Measurements from ENCODE around the gene MTA1. TPM values are rescaled to one million over a fixed set of nuclear protein-coding genes. Genes with fewer than 3 reads are reported as not detected.

MTA1 gene
- total and polyA plus RNA-seq, 10 of the 15 experiments (the other 5 are each of a cell fraction or from before 2014, with no cell fraction given), result 0.14 to 162 (median 30.6) TPM

DNA sequence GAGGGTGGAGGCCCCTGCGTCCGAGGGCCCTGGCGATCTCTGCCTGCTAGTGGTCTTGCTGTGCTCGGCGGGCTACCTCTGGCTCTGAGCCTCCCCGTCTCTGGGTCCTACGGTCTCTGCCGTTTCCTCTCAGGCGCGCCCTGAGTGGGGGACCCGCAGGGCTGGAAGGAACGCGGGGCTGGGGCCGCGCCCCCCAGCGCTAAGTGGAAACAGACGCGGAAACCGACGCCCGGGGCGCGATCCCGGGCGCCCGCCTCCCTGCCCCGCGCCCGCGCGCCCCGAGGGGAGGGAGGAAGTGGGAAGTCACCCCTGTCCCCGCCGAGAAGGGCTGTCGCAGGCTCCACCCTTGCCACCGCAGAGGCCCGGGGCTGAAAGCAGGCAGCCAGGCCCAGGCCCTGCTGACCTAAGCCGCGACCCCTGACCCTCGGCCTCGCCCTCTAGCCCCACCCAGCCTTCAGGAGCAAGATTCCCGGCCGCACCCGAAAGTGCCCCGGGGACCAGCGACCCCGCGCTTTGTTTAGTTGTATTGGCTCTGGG lies 67.9 kb downstream of the MTA1 start:
- no peaks in the 10 kb centered on the region for H3K27me3 ChIP-seq (replicated peaks in 1 of 2; ENCODE audit: control insufficient read depth in 2 of 2, insufficient read depth in 2 of 2, low read length in 1 of 2)
- peak overlapping the region; percentile 84 for H3K4me3 ChIP-seq
- ChIA-PET CTCF (interaction anchor here (1.0 to 1.8 kb wide), 2 partner anchors 116 to 117 kb away, joined by 3 to 7 read pairs; no protein-coding TSS in a partner anchor), RAD21 (ENCODE audit: unreplicated experiment) (no interaction called here), POLR2A (no interaction called here), SMC1A (ENCODE audit: uncharacterized antibody, unreplicated experiment) (no interaction called here)
- intact Hi-C loops (cut with micrococcal nuclease; ENCODE audit: unreplicated experiment), result loop anchor here (10.0 kb wide), 1 partner anchor 423 kb away; the partner anchor contains the start of gene GPR132
- H3K9ac ChIP-seq (ENCODE audit: control insufficient read depth, insufficient read depth, low read length), result peak overlapping the region; percentile 72
- TF ChIP-seq MXI1 (IDR thresholded peaks at IDR 0.05; ENCODE audit: low read depth, low read length), result peak; percentile 52; the same call in 1 of the 2 replicates
- TF ChIP-seq BHLHE40 (IDR thresholded peaks at IDR 0.05; ENCODE audit: borderline replicate concordance in 1 of 2, low read depth in 2 of 2, low read length in 1 of 2), result peak in 1 of 2 experiments; percentile 1; a peak in 1 of 4 replicates
- TF ChIP-seq NBN (IDR thresholded peaks at IDR 0.05), result 0 out of 2 replicates have a peak, but pooled peaks have one; percentile 43
- TF ChIP-seq GATAD2B (conservative IDR thresholded peaks at IDR 0.05; ENCODE audit: low read depth), result peak; percentile 64
- peak; percentile 96 for TF ChIP-seq NR2F1 (conservative IDR thresholded peaks at IDR 0.05)
- no peak for TF ChIP-seq RB1 (IDR thresholded peaks at IDR 0.05; ENCODE audit: borderline replicate concordance)
- no peak; the same call in none of the 2 replicates for TF ChIP-seq POLR2A (IDR thresholded peaks at IDR 0.05; ENCODE audit: low read depth, low read length)
- TF ChIP-seq SPI1 (IDR thresholded peaks at IDR 0.05; ENCODE audit: borderline replicate concordance, insufficient read depth, low read depth, low read length), result peak; percentile 86
- TF ChIP-seq, protein P1, sequence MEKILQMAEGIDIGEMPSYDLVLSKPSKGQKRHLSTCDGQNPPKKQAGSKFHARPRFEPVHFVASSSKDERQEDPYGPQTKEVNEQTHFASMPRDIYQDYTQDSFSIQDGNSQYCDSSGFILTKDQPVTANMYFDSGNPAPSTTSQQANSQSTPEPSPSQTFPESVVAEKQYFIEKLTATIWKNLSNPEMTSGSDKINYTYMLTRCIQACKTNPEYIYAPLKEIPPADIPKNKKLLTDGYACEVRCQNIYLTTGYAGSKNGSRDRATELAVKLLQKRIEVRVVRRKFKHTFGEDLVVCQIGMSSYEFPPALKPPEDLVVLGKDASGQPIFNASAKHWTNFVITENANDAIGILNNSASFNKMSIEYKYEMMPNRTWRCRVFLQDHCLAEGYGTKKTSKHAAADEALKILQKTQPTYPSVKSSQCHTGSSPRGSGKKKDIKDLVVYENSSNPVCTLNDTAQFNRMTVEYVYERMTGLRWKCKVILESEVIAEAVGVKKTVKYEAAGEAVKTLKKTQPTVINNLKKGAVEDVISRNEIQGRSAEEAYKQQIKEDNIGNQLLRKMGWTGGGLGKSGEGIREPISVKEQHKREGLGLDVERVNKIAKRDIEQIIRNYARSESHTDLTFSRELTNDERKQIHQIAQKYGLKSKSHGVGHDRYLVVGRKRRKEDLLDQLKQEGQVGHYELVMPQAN (conservative IDR thresholded peaks at IDR 0.05), result peak; percentile 38
- TF ChIP-seq, protein P2, sequence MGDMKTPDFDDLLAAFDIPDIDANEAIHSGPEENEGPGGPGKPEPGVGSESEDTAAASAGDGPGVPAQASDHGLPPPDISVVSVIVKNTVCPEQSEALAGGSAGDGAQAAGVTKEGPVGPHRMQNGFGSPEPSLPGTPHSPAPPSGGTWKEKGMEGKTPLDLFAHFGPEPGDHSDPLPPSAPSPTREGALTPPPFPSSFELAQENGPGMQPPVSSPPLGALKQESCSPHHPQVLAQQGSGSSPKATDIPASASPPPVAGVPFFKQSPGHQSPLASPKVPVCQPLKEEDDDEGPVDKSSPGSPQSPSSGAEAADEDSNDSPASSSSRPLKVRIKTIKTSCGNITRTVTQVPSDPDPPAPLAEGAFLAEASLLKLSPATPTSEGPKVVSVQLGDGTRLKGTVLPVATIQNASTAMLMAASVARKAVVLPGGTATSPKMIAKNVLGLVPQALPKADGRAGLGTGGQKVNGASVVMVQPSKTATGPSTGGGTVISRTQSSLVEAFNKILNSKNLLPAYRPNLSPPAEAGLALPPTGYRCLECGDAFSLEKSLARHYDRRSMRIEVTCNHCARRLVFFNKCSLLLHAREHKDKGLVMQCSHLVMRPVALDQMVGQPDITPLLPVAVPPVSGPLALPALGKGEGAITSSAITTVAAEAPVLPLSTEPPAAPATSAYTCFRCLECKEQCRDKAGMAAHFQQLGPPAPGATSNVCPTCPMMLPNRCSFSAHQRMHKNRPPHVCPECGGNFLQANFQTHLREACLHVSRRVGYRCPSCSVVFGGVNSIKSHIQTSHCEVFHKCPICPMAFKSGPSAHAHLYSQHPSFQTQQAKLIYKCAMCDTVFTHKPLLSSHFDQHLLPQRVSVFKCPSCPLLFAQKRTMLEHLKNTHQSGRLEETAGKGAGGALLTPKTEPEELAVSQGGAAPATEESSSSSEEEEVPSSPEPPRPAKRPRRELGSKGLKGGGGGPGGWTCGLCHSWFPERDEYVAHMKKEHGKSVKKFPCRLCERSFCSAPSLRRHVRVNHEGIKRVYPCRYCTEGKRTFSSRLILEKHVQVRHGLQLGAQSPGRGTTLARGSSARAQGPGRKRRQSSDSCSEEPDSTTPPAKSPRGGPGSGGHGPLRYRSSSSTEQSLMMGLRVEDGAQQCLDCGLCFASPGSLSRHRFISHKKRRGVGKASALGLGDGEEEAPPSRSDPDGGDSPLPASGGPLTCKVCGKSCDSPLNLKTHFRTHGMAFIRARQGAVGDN (IDR thresholded peaks at IDR 0.05), result 0 out of 2 replicates have a peak, but pooled peaks have one; percentile 23
- peak; percentile 78 for TF ChIP-seq IKZF1 (conservative IDR thresholded peaks at IDR 0.05)
- TF ChIP-seq, protein P3, sequence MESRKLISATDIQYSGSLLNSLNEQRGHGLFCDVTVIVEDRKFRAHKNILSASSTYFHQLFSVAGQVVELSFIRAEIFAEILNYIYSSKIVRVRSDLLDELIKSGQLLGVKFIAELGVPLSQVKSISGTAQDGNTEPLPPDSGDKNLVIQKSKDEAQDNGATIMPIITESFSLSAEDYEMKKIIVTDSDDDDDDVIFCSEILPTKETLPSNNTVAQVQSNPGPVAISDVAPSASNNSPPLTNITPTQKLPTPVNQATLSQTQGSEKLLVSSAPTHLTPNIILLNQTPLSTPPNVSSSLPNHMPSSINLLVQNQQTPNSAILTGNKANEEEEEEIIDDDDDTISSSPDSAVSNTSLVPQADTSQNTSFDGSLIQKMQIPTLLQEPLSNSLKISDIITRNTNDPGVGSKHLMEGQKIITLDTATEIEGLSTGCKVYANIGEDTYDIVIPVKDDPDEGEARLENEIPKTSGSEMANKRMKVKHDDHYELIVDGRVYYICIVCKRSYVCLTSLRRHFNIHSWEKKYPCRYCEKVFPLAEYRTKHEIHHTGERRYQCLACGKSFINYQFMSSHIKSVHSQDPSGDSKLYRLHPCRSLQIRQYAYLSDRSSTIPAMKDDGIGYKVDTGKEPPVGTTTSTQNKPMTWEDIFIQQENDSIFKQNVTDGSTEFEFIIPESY (IDR thresholded peaks at IDR 0.05), result no peak
- peak; percentile 81 for TF ChIP-seq NR2C1 (IDR thresholded peaks at IDR 0.05)
- H2AFZ ChIP-seq (ENCODE audit: control insufficient read depth, low read depth, low read length), result peak overlapping the region; percentile 56
- no peaks in the 10 kb centered on the region for H3K36me3 ChIP-seq (ENCODE audit: control insufficient read depth in 2 of 2, insufficient read depth in 2 of 2, low read length in 1 of 2)
- no peak for DNase-seq (ENCODE audit: low read depth, low spot score)
- H3K79me2 ChIP-seq (ENCODE audit: control insufficient read depth, insufficient read depth, low read length), result peaks cover 8% of the 10 kb centered on the region
- under 1% methylated on average over 38 of the region's 48 CpGs for WGBS (ENCODE audit: insufficient coverage, insufficient replicate concordance, low lambda C conversion rate, missing lambda C conversion rate)
- no peak for FAIRE-seq
- H3K9me3 ChIP-seq (replicated peaks; ENCODE audit: control insufficient read depth, insufficient read depth, low read length), result no peaks in the 10 kb centered on the region
- no peaks in the 10 kb centered on the region for H4K20me1 ChIP-seq (ENCODE audit: control insufficient read depth, insufficient read depth)
- in situ Hi-C loops (cut with MboI), result loop anchor here (5.0 kb wide), 1 partner anchor 115 kb away; no protein-coding TSS in a partner anchor
- peak; percentile 8 for ATAC-seq
- peak overlapping the region; percentile 100 for H3K4me2 ChIP-seq (ENCODE audit: control insufficient read depth, insufficient read depth)
- peaks cover 28% of the 10 kb centered on the region for H3K4me1 ChIP-seq (ENCODE audit: control insufficient read depth, insufficient read depth, low read length)
- BruUV-seq (replicated peaks), result no TSS peak
- H3K27ac ChIP-seq (ENCODE audit: control insufficient read depth, insufficient read depth), result peak overlapping the region; percentile 42
